GM10248 (cell line): Measurements from ENCODE around the gene CLDN18.

Experiments used
- CTCF ChIA-PET: fragments of 300-600 bp; sonication (Branson Sonifier 250); formaldehyde crosslinking; extraction: SDS; loops from one replicate; lab custom pipeline; 2021; ENCODE audit warnings: antibody characterized with exemption; lab: Yijun Ruan, JAX
- POLR2A ChIA-PET: fragments of 350-650 bp; sonication (Branson Sonifier 250); formaldehyde crosslinking; extraction: SDS; loops from one replicate; lab custom pipeline; 2020; ENCODE audit warnings: antibody characterized with exemption; lab: Yijun Ruan, JAX
- DNase-seq: peaks from one replicate; pipeline ENCODE4 v3.0.0; 2012; ENCODE audit errors: extremely low spot score
- TF ChIP-seq, protein P1 (sequence below): IDR thresholded peaks from 2 replicates; pipeline ENCODE4 v1.5.1; 2012; ENCODE audit warnings: mild to moderate bottlenecking, low read depth; ENCODE audit errors: extremely low read depth, missing control alignments, control extremely low read depth

CLDN18 gene

GRCh38 chr3:138016065-138016464 lies 6.1 kb downstream of the CLDN18 start:
- CTCF ChIA-PET, result interaction anchor here (0.7 to 2.6 kb wide), 4 partner anchors 10 to 51 kb away, joined by 3 to 15 read pairs (median 4); no protein-coding TSS in a partner anchor
- TF ChIP-seq, protein P1, sequence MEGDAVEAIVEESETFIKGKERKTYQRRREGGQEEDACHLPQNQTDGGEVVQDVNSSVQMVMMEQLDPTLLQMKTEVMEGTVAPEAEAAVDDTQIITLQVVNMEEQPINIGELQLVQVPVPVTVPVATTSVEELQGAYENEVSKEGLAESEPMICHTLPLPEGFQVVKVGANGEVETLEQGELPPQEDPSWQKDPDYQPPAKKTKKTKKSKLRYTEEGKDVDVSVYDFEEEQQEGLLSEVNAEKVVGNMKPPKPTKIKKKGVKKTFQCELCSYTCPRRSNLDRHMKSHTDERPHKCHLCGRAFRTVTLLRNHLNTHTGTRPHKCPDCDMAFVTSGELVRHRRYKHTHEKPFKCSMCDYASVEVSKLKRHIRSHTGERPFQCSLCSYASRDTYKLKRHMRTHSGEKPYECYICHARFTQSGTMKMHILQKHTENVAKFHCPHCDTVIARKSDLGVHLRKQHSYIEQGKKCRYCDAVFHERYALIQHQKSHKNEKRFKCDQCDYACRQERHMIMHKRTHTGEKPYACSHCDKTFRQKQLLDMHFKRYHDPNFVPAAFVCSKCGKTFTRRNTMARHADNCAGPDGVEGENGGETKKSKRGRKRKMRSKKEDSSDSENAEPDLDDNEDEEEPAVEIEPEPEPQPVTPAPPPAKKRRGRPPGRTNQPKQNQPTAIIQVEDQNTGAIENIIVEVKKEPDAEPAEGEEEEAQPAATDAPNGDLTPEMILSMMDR, result no peak
- DNase-seq, result no peak
- POLR2A ChIA-PET, result no interaction called here

DNA sequence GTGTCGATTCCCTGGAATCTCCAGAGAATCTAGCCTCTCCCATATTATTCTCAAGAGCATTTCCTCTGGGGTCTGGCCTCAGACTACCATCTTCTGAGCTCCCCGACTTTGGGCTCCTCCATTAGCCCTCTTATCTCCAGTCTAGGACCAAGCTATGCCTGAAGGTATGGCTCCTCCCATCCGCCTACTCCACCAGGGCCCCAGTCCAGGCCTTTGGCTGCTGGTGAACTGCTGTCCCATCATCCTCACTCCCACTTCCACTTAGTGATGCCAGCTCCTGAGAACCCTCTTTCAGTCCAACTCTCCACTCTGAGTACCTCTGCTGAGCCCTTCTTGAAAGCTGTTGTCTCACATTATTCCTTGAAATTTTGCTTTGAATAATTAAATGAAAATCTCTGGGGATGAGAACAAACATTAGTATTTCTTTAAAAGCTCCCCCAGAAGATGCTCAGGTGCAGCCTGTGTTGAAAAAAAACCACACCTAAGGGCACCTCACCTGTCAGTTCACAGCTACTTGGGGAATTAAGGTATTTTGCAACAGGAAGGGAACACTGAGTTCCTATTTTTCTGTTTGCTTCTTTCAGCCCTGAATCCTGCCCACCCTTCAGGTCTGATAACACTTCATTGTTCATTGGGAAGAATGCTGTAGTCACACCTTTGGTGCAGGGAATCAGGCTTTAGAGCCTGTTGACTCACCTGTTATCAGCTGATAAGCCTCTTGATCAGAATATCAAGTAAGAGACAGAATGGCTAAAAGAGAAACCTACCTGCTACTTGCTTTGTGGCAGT lies 9.5 kb downstream of the CLDN18 start:
- ChIA-PET CTCF (interaction anchor here (0.9 to 1.4 kb wide), 5 partner anchors 9 to 987 kb away, joined by 3 to 5 read pairs (median 3); partner anchors contain the start of gene CEP70), POLR2A (no interaction called here)
- no peak for DNase-seq
- TF ChIP-seq, protein P1, result no peak

- CTCF ChIA-PET, result interaction anchor here (0.6 to 3.1 kb wide), 4 partner anchors 9 to 44 kb away, joined by 3 to 14 read pairs (median 4); partner anchors contain the start of gene CLDN18
- no peak for DNase-seq
- TF ChIP-seq, protein P1, result no peak
- POLR2A ChIA-PET, result no interaction called here
Measured at GRCh38 chr3:138023754-138024153, 13.8 kb downstream of the CLDN18 start.

- POLR2A ChIA-PET, result no interaction called here
- CTCF ChIA-PET, result interaction anchor here (0.8 to 4.8 kb wide), 4 partner anchors 9 to 890 kb away, joined by 3 to 16 read pairs (median 10); no protein-coding TSS in a partner anchor
- TF ChIP-seq, protein P1, result no peak
- no peak for DNase-seq
Measured at GRCh38 chr3:138025553-138025952, 15.6 kb downstream of the CLDN18 start.

- DNase-seq, result no peak
- POLR2A ChIA-PET, result no interaction called here
- TF ChIP-seq, protein P1, result no peak
- CTCF ChIA-PET, result interaction anchor here (1.1 to 4.8 kb wide), 6 partner anchors 9 to 908 kb away, joined by 3 to 16 read pairs (median 7); no protein-coding TSS in a partner anchor
Measured at GRCh38 chr3:138027821-138028220, 17.9 kb downstream of the CLDN18 start.

DNA sequence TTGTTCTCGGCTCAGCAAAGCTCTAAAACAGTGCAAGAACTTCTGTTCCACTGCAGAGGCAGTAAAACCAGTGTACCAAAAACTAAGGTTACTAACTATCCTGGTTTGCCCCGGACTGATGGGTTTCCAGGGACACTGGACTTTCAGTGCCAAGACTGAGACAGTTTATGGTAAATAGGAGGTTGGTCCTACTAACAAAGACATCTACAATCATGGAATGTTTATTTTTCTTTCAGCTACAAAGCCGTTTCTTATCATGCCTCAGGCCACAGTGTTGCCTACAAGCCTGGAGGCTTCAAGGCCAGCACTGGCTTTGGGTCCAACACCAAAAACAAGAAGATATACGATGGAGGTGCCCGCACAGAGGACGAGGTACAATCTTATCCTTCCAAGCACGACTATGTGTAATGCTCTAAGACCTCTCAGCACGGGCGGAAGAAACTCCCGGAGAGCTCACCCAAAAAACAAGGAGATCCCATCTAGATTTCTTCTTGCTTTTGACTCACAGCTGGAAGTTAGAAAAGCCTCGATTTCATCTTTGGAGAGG lies 20.8 kb downstream of the CLDN18 start:
- no peak for DNase-seq
- TF ChIP-seq, protein P1, result no peak
- CTCF ChIA-PET, result interaction anchor here (1.0 to 6.8 kb wide), 3 partner anchors 15 to 30 kb away, joined by 4 to 44 read pairs (median 6); no protein-coding TSS in a partner anchor
- POLR2A ChIA-PET, result interaction anchor here (0.6 kb wide), 1 partner anchor 137 kb away, joined by 4 read pairs; no protein-coding TSS in a partner anchor
